LNCaP clone FGC (cell line): ENCODE data around the gene SAMD4B.
A peak's percentile ranks its signal among the peaks of the same experiment; 100 is the strongest.

Experiments
- DNase-seq: peaks from one replicate; pipeline ENCODE4 v3.0.0-alpha.2; 2011; ENCODE audit warnings: low read depth
- H3K4me3 ChIP-seq: 2 replicates; pipeline ENCODE4 v1.5.1; 2011; ENCODE audit warnings: mild to moderate bottlenecking, low read depth, low read length, control low read depth
- CTCF ChIP-seq: IDR thresholded peaks from 2 replicates; pipeline ENCODE4 v1.5.1; 2012; ENCODE audit warnings: mild to moderate bottlenecking; ENCODE audit not compliant: control insufficient read depth, insufficient read depth; ENCODE audit errors: extremely low read depth

Gene SAMD4B

DNA sequence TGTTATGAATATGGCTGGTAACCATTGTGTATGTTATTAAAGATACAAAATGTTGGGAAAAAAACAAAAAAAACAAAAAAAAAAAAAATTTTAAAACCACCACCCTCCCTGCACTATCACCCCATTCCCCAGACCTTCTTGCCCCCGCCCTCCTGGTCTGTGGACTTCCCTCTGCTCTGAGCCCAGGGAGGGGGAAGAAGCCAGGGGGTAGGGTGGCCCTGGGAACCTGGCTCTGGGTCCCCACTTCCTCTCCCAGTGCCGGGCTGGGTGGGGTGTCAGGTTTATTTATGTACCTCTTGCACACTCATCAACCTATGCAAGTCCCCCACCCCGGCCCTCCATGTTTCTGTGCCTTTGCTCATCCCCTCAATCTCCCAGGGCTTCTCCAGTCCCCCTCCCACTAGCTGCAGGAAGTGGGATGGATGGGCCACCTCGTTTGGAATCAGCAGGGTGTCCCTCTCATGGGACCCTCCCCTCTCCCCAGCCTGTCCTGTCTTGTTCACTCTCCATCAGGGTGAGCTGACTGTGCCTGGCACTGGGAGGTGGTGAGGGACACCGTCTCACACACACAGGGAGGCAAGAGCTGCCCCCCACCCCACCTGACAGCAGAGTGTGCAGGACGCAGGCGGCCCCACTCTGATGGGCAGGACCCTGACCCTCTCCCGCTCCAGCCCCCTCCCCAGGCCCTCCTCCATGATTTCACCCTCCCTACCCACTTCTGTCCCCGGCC is 42.8 kb downstream of the SAMD4B start:
- TF ChIP-seq CTCF = no peak
- no peak overlapping the region for H3K4me3 ChIP-seq

DNA sequence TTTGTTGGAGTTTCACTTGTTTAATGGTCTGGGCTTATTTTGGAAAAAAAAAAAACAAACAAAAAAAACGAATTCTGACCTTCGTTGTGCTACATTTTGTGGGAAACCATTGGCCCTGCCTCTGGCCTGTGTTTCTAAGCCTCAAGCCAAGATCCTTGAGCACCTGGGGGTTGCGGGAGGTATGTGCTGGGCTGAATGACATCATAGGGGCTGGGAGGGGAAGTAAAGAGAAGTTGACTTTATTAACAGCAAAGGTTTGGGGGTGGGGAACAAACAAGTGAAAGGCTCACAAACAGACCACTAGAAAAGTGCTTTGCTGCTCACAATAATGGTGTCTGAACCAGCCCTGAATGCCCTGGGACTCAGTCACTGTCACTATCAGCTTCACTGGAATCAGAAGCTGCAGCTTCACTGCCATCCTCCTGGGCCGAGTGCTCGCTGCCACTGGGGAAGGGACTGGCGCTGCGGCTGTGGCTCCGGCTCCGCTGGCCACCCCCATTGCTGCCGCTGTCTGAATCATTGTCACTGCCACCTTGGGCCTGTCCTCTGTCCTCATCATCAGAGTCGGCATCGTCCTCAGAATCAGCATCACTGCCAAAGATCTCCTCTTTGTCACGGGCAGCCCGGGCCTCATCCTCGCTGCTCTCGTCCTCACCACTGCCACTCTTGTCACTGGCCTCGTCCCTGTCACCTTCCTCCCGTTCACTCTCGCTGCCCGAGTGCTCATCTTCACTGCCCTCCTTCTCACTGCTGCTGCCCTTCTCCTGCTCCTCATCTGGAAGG is 43.6 kb downstream of the SAMD4B start:
- H3K4me3 ChIP-seq = no peak overlapping the region
- DNase-seq = no peak
- no peak for TF ChIP-seq CTCF

More for the DNA sequence above, 42.8 kb downstream of the SAMD4B start:
- DNase-seq = no peak

- no peak for TF ChIP-seq CTCF
- DNase-seq = no peak
- H3K4me3 ChIP-seq = no peak overlapping the region
Measured at GRCh38 chr19:39386557-39386956, 44.3 kb downstream of the SAMD4B start.

DNA sequence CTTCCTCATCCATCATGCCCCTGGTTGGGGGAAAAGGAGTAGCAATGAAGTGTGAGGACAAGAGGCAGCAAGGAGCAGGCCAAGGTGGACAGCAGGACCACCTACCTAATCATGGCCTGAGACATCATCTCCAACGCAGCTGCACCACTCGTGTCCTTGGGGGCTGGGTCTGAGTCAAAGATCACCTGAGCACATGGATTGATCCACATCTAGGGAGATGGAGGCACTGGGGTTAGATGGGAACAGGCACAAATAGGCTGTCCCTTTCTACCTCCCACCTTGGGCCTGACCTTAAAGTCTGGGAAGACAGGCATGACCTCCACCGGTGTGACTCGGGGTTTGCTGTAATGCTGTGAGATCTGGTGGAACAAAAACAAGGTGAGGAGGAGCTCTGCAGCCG is 46.4 kb downstream of the SAMD4B start:
- no peak for TF ChIP-seq CTCF
- no peak for DNase-seq
- H3K4me3 ChIP-seq = no peak overlapping the region

- no peak for DNase-seq
- TF ChIP-seq CTCF = no peak
- peak overlapping the region; percentile 98 for H3K4me3 ChIP-seq
Measured at GRCh38 chr19:39389631-39390414, 47.6 kb downstream of the SAMD4B start.

DNA sequence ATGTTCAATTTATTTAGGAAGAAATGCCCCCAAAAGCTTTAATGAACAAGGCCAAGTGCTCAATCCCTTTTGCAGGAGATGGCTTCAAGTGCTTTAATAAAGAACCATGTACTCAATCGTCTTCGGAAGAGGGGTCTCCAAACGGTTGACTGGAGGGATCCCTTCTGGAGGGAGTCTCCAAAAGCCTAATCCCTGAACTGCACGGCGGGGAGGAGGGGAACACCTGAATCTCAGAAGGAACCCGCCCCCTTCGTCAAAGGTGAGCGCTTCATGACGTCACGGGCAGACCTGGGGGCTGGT is 48.2 kb downstream of the SAMD4B start:
- no peak for DNase-seq
- no peak for TF ChIP-seq CTCF
- H3K4me3 ChIP-seq = peak overlapping the region; percentile 98
